Body of pancreas (tissue), 4 donors: ENCODE results near the gene ZNF532.

Source experiments
- CTCF ChIP-seq, 7 experiments: fragments of 450-650 bp in 4 of 7; fragments of 200-600 bp in 3 of 7; sonication (generic) in 3 of 7; IDR thresholded peaks; one replicate each; pipeline ENCODE4 v1.5.1; 2016 to 2019; ENCODE audit warnings: antibody characterized with exemption in 7 of 7
- POLR2A ChIP-seq, 3 donors: fragments of 450-650 bp; IDR thresholded peaks; one replicate each; pipeline ENCODE4 v1.6.1; 2016; ENCODE audit warnings: antibody characterized with exemption in 3 of 3, mild to moderate bottlenecking in 2 of 3

GRCh38 chr18:58896734-58897508 lies 32.2 kb downstream of the ZNF532 start:
- TF ChIP-seq CTCF (IDR thresholded peaks at IDR 0.05) (no peak), POLR2A (IDR thresholded peaks at IDR 0.05) (no peak)
